ENCODE measurements around the gene SPDYE2.
"Not testable (repeated sequence)": the region's sequence is repeated elsewhere in the genome, so short reads cannot be mapped to it uniquely, and the experiment has no call there.

SPDYE2 gene

GRCh38 chr7:102516951-102517350, 34.1 kb upstream of the SPDYE2 start:
- H3K4me3 ChIP-seq (ENCODE audit: low read depth, low read length); H3K4me1 ChIP-seq (ENCODE audit: control insufficient read depth, insufficient read depth, low read length, unreplicated experiment); H3K27ac ChIP-seq (ENCODE audit: low read depth, low read length); H3K36me3 ChIP-seq (ENCODE audit: insufficient read depth, low read length); H2AFZ ChIP-seq (ENCODE audit: low read length, unreplicated experiment); H3K27me3 ChIP-seq (ENCODE audit: insufficient read depth, low read length); H3K79me2 ChIP-seq (ENCODE audit: control insufficient read depth, insufficient read depth, low read length, unreplicated experiment): not testable (repeated sequence)

GRCh38 chr7:102517550-102518147, 33.4 kb upstream of the SPDYE2 start, which contains the start of gene RASA4B:
TSS of gene RASA4B (minus strand) at chr7:102517777. CDS start at chr7:102517710, 67 bp downstream.
- not testable (repeated sequence) for H3K27ac ChIP-seq (ENCODE audit: low read depth, low read length); H3K36me3 ChIP-seq (ENCODE audit: insufficient read depth, low read length); H2AFZ ChIP-seq (ENCODE audit: low read length, unreplicated experiment); H3K4me3 ChIP-seq (ENCODE audit: low read depth, low read length); H3K4me1 ChIP-seq (ENCODE audit: control insufficient read depth, insufficient read depth, low read length, unreplicated experiment); H3K27me3 ChIP-seq (ENCODE audit: insufficient read depth, low read length); H3K79me2 ChIP-seq (ENCODE audit: control insufficient read depth, insufficient read depth, low read length, unreplicated experiment)

- not testable (repeated sequence) for H3K36me3 ChIP-seq (ENCODE audit: insufficient read depth, low read length); H3K27ac ChIP-seq (ENCODE audit: low read depth, low read length); H3K4me3 ChIP-seq (ENCODE audit: low read depth, low read length); H3K79me2 ChIP-seq (ENCODE audit: control insufficient read depth, insufficient read depth, low read length, unreplicated experiment); H3K4me1 ChIP-seq (ENCODE audit: control insufficient read depth, insufficient read depth, low read length, unreplicated experiment); H3K27me3 ChIP-seq (ENCODE audit: insufficient read depth, low read length); H2AFZ ChIP-seq (ENCODE audit: low read length, unreplicated experiment)
These were observed 30.2 kb upstream of the SPDYE2 start for GRCh38 chr7:102520797-102521196.

GRCh38 chr7:102524803-102525202, 26.2 kb upstream of the SPDYE2 start:
- not testable (repeated sequence) for H3K4me1 ChIP-seq (ENCODE audit: control insufficient read depth, insufficient read depth, low read length, unreplicated experiment); H3K27me3 ChIP-seq (ENCODE audit: insufficient read depth, low read length)

GRCh38 chr7:102527182-102527581, 23.8 kb upstream of the SPDYE2 start:
- not testable (repeated sequence) for H3K36me3 ChIP-seq (ENCODE audit: insufficient read depth, low read length); H3K27ac ChIP-seq (ENCODE audit: low read depth, low read length); H3K4me3 ChIP-seq (ENCODE audit: low read depth, low read length); H3K79me2 ChIP-seq (ENCODE audit: control insufficient read depth, insufficient read depth, low read length, unreplicated experiment); H3K27me3 ChIP-seq (ENCODE audit: insufficient read depth, low read length); H2AFZ ChIP-seq (ENCODE audit: low read length, unreplicated experiment); H3K4me1 ChIP-seq (ENCODE audit: control insufficient read depth, insufficient read depth, low read length, unreplicated experiment)

More at GRCh38 chr7:102524803-102525202, 26.2 kb upstream of the SPDYE2 start:
- not testable (repeated sequence) for H3K27ac ChIP-seq (ENCODE audit: low read depth, low read length); H3K36me3 ChIP-seq (ENCODE audit: insufficient read depth, low read length); H3K79me2 ChIP-seq (ENCODE audit: control insufficient read depth, insufficient read depth, low read length, unreplicated experiment); H3K4me3 ChIP-seq (ENCODE audit: low read depth, low read length); H2AFZ ChIP-seq (ENCODE audit: low read length, unreplicated experiment)

GRCh38 chr7:102527822-102528793, 22.9 kb upstream of the SPDYE2 start:
- not testable (repeated sequence) for H2AFZ ChIP-seq (ENCODE audit: low read length, unreplicated experiment); H3K4me3 ChIP-seq (ENCODE audit: low read depth, low read length); H3K27ac ChIP-seq (ENCODE audit: low read depth, low read length); H3K27me3 ChIP-seq (ENCODE audit: insufficient read depth, low read length); H3K4me1 ChIP-seq (ENCODE audit: control insufficient read depth, insufficient read depth, low read length, unreplicated experiment); H3K36me3 ChIP-seq (ENCODE audit: insufficient read depth, low read length); H3K79me2 ChIP-seq (ENCODE audit: control insufficient read depth, insufficient read depth, low read length, unreplicated experiment)

GRCh38 chr7:102531583-102531982, 19.4 kb upstream of the SPDYE2 start:
- H2AFZ ChIP-seq (ENCODE audit: low read length, unreplicated experiment); H3K4me3 ChIP-seq (ENCODE audit: low read depth, low read length); H3K79me2 ChIP-seq (ENCODE audit: control insufficient read depth, insufficient read depth, low read length, unreplicated experiment); H3K36me3 ChIP-seq (ENCODE audit: insufficient read depth, low read length); H3K27me3 ChIP-seq (ENCODE audit: insufficient read depth, low read length); H3K27ac ChIP-seq (ENCODE audit: low read depth, low read length); H3K4me1 ChIP-seq (ENCODE audit: control insufficient read depth, insufficient read depth, low read length, unreplicated experiment): not testable (repeated sequence)

GRCh38 chr7:102532127-102532526, 18.9 kb upstream of the SPDYE2 start:
- not testable (repeated sequence) for H3K79me2 ChIP-seq (ENCODE audit: control insufficient read depth, insufficient read depth, low read length, unreplicated experiment); H3K27ac ChIP-seq (ENCODE audit: low read depth, low read length); H3K36me3 ChIP-seq (ENCODE audit: insufficient read depth, low read length); H3K27me3 ChIP-seq (ENCODE audit: insufficient read depth, low read length); H2AFZ ChIP-seq (ENCODE audit: low read length, unreplicated experiment); H3K4me1 ChIP-seq (ENCODE audit: control insufficient read depth, insufficient read depth, low read length, unreplicated experiment); H3K4me3 ChIP-seq (ENCODE audit: low read depth, low read length)

- not testable (repeated sequence) for H3K4me3 ChIP-seq (ENCODE audit: low read depth, low read length); H3K27ac ChIP-seq (ENCODE audit: low read depth, low read length); H3K27me3 ChIP-seq (ENCODE audit: insufficient read depth, low read length); H3K79me2 ChIP-seq (ENCODE audit: control insufficient read depth, insufficient read depth, low read length, unreplicated experiment); H3K36me3 ChIP-seq (ENCODE audit: insufficient read depth, low read length); H3K4me1 ChIP-seq (ENCODE audit: control insufficient read depth, insufficient read depth, low read length, unreplicated experiment); H2AFZ ChIP-seq (ENCODE audit: low read length, unreplicated experiment)
These were observed 15.9 kb upstream of the SPDYE2 start for GRCh38 chr7:102535062-102535615.

GRCh38 chr7:102540604-102541003, 10.4 kb upstream of the SPDYE2 start:
- not testable (repeated sequence) for H3K4me3 ChIP-seq (ENCODE audit: low read depth, low read length); H2AFZ ChIP-seq (ENCODE audit: low read length, unreplicated experiment); H3K27ac ChIP-seq (ENCODE audit: low read depth, low read length); H3K4me1 ChIP-seq (ENCODE audit: control insufficient read depth, insufficient read depth, low read length, unreplicated experiment); H3K79me2 ChIP-seq (ENCODE audit: control insufficient read depth, insufficient read depth, low read length, unreplicated experiment); H3K27me3 ChIP-seq (ENCODE audit: insufficient read depth, low read length); H3K36me3 ChIP-seq (ENCODE audit: insufficient read depth, low read length)

- H2AFZ ChIP-seq (ENCODE audit: low read length, unreplicated experiment); H3K36me3 ChIP-seq (ENCODE audit: insufficient read depth, low read length); H3K27me3 ChIP-seq (ENCODE audit: insufficient read depth, low read length); H3K4me1 ChIP-seq (ENCODE audit: control insufficient read depth, insufficient read depth, low read length, unreplicated experiment); H3K4me3 ChIP-seq (ENCODE audit: low read depth, low read length); H3K79me2 ChIP-seq (ENCODE audit: control insufficient read depth, insufficient read depth, low read length, unreplicated experiment); H3K27ac ChIP-seq (ENCODE audit: low read depth, low read length): not testable (repeated sequence)
These were observed 8.9 kb upstream of the SPDYE2 start for GRCh38 chr7:102542083-102542482.
